Daoy (cell line): ENCODE results near the gene ATAD3C. TPM values are rescaled to one million over a fixed set of nuclear protein-coding genes. Genes with fewer than 3 reads are reported as not detected.
A peak's percentile ranks its signal among the peaks of the same experiment; 100 is the strongest.

Experiments used
- DNase-seq: peaks from one replicate; pipeline ENCODE4 v3.0.0-alpha.2; 2015; ENCODE audit warnings: low read depth
- total RNA-seq: library from RNA; depleted of rRNA; stranded (reverse); fragments of >200 nt; shearing (Covaris generic); gene quantifications from 2 replicates; pipeline ENCODE4 v1.2.3, GENCODE V29; 2014

ATAD3C gene
- total RNA-seq, 1 experiment from 2014 or later = 0.29 TPM

DNA sequence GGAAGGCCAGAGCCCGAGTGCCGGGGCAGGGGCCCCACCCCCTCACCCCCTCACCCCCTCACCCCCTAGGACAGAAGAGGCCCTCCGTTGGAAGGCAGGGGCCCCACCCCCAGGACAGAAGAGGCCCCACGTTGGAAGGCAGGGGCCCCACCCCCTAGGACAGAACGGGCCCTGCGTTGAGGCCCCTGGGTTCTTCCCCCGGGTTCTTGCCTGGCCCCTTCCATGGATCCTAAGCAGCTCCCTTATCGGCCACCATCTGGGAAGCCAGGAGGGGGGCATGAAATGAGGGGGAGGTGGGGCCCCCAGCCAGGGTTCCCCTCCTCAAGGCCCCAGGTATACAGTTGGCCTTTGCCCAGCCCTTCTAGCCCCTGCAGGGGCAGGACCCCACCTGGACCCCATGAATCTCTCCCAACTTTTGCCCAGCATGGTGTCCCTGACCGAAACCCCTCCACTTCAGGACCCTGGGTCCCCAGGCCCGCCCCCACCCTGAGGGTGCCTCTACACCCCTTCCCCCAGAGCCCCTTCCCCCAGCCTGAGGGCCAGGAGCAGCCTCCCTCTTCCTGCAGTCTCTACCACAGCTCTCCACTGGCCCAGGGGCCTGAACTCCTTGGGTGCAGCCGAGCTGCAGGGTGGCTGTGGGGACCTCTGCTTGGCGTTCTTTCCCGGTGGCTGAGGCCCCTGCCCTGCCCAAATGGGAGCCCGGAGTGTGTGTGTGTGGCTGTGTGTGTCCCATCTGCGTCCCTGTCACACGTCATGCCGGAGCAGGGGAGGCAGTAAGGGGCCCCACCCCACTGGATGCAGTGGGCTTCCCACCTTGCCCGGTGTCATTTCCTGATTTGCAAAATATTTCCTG, 18.3 kb upstream of the ATAD3C start:
- DNase-seq = no peak

DNA sequence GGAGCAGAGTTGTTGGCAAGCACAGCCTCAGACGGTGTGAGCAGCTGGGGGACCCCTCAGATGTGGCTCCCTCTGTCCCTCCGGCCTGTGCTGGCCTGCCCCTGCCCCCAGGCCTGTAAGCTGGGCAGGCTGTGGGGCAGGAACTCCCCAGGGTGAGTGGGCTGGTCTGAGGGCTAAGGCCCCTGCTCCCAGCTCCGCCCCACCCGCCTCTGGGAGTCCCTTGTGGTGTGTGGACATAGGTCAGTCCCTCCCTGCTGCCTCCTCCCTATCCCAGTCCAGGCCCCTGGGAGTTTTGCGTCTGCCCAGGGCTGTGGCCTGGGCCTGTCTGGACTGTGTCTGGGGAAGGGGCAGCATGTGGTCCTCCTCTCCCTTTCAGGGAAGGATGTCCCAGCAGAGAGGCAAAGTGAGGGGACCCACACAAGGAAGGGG, 17.6 kb upstream of the ATAD3C start:
- DNase-seq = no peak

DNA sequence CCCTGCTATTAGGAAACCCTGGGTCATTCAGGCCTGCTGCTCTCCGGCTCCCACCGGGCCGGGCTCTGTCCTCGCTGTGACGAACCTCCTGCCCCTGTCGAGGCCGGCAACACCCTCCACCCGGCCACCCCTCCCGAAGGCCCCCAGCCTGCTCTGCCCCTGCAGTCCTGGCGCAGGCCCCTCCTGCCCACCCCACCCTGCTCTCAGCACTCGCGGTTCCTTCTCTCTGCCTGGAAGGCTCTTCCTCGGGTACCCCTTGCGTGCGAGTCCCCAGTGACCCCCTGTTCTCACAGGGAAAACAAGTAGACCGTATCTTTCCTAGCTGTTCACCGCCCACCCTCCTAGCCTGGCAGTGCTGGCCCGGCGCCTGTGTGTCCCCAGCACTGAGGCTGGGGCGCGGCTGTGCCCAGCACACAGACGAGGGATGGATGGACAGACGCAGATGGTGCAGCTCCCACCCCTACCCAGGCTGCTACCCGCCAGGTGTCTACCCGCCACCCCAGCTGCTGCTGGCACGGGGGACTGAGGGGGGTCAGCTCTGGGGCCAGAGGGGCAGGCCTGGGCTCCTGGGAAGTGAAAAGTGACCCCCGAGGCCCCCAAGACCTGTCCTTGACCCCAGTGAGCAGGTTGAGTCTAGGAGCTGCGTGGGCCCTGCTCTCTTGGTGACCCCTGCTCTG, 17.1 kb upstream of the ATAD3C start:
- DNase-seq = no peak

DNA sequence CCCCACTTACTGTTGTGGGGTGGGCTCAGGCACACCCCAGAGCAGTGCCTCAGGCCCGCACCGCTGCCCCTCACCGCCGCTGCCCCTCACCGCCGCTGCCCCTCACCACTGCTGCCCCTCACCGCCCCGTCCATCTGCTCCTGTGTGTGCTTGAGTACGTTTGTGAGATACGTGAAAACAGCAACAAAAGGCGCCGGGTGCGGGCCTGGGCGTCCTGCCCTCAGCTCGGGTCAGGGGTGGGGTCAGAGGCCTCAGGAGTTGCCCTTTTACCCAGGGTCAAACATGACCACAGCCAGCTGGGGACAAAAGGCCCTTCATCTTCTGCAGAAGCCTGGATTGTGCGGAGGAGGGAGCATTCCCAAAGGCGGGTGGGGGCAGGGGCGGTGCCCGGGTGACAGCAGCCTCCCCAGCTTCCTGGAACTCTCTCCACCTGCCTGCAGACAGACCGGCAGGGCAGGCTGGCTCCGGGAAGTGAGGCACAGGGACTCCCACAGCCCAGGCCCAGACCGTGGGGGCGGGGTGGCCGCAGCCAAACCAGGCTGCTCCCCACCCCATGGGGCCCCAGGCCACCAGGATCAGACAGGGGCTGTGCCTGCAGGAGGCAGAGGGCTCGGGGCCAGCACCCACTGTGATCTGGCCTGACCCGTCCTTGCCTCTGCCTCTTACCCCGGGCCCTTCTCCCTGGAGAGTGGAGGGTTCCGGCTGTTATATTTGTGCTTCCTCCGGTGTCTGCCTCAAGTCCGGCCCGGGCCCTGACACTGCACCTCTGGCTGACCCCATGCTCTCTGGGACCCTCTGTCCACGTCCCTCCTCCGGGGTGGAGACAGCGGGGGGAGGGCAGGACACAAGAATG, 16.3 kb upstream of the ATAD3C start:
- peak; percentile 55 for DNase-seq

DNA sequence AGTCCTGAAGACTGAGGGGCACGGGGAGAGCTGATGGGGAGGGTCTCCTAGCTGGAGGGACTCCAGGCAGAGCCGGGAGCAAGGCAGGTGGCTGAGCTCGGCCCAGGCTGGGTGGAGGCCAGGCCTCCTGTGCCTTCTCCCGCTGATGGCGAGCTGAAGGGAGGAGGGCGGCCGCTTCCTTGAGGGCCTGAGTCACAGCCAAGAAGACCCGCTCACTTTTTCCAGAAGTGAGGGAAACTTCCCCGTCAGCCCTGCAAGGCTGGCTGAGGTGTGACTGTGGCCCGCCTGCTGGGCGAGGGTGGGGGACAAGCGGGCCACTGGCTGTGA, 15.7 kb upstream of the ATAD3C start:
- DNase-seq = peak; percentile 80

DNA sequence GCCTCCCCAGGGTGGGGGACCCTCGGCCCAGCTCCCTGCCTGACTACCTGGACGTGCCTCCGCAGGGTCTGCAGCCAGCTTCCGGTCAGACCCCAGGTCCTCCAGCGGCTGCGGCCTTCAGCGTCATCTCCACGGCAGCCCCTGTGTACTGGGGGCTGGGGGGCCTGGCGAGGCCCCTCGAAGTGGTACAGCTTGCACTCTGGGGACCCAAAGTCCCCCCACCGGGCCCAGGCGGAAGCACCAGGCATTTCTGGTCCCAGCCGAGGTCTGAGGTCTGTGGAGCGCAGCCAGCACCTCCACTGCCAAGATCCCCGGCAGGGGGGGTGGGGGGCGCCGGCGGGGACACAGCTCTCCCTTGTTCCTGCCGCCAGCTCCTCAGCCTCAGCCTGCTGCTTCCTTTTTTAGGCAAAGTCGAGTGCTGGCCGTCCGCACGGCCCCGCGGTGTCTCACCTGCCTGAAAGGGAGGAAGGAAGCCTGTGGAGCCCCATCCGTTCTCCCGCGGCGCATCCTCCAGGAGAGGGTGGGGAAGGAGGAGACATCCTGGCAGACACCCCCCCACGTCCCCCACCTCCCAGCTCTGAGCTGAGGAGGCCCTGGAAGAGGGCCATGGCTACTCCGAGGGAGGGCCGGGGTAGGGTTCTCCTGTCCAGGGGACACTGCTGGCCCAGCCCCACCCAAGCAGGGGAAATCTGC, 15.2 kb upstream of the ATAD3C start:
- no peak for DNase-seq

DNA sequence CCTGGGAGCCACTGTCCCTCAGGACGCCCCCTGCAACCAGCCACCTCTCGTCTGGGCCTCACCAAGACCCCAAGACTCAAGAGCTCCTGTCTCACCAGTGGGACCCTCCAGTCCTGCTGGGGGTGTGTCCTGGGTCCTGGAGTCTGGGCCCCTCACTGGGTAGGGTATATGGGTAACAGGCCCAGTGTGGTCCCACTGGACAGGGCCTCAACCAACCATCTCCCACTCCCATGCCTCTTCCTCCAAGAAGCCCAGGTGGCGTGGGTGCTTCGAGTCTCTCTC, 14.7 kb upstream of the ATAD3C start:
- DNase-seq = no peak

DNA sequence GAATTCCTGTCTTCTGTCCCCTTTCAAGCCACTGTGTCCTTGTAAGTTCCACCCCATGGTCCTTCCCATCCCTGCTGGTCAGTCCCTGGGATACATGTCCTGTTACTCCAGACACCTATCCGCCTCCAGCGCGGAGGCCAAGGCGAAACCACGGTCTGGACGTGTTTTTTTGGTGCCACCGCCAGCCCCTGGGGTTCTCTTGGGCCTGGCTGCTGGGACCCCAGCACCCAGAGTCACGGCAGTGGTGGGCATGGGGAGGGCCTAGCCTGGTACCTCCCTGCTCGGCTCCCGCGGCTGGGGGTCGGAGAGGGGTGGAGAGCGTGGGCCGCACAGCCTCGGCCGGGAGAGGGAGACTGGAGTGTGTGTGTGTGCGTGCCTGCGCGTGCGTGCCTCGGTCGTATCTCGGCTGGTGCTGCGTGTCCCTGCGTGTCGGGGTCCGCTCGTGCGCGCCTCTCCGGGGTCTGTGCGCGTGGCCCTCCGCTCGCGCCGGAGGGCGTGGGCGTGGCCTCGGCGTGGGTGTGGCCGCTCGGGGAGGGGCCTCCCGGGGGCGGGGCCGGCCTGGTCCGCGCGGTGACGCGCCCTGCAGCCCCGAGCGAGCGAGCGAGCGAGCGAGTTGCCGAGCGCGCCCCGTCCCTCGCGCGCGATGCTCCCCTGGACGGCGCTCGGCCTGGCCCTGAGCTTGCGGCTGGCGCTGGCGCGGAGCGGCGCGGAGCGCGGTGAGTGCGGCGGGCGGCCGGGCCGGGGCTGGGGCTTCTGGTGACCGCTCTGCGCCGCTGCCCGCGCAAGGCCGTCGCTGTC, 14.2 kb upstream of the ATAD3C start, which contains the start of gene VWA1:
VWA1 (plus strand) TSS at position 585 of the 798 bp plus-strand sequence; CDS start at position 644, 59 bp downstream.
- peak; percentile 80 for DNase-seq

DNA sequence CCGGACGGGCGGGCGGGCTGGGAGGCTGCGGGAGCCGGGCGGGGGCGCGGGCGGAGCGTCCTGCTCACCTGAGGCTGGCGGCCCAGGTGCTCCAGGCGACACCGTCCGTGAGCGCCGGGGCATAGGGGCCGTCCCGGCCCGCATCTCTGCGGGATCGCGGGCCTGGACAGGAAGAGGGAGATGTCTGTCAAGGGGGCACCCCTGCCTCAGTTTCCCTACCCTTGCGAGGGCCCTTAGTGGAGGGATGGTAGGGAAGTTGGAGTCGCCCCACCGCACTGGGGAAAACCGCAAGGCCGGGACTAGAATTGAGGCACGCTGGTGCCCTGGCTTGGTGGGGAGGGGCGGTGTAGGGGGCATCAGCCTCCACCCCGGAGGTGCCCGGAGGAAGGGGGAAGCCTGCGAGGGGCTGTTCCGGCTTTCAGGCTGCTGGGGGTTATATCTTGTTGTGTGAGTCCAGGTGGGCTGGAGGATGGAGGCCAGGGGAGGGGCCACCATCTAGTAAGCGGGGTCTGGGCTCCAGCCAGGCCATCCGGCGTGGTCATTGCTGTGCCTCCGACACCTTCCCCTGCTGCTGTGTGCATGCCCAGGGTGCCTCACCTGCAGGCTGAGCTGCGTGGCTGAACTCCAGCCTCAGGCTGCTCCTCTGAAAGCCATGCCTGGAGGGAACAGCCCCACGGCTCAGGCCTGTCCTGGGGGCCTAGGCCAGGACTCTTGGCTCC, 13.4 kb upstream of the ATAD3C start:
- DNase-seq = no peak

DNA sequence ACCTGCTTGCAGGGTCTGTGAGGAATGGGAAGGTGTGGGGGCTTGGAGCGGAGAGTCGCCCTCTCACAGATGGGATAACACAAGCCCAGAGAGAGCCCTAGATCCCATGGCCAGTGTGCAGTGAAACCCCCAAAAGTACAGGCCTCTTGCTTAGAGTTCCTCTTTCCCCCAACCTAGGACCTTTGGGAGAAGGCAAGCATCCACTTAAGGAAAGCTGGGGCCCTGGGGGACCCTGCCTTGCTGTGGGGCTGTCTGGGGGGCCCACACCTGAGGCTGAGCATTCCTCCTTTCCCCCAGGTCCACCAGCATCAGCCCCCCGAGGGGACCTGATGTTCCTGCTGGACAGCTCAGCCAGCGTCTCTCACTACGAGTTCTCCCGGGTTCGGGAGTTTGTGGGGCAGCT, 12.9 kb upstream of the ATAD3C start:
- DNase-seq = no peak

DNA sequence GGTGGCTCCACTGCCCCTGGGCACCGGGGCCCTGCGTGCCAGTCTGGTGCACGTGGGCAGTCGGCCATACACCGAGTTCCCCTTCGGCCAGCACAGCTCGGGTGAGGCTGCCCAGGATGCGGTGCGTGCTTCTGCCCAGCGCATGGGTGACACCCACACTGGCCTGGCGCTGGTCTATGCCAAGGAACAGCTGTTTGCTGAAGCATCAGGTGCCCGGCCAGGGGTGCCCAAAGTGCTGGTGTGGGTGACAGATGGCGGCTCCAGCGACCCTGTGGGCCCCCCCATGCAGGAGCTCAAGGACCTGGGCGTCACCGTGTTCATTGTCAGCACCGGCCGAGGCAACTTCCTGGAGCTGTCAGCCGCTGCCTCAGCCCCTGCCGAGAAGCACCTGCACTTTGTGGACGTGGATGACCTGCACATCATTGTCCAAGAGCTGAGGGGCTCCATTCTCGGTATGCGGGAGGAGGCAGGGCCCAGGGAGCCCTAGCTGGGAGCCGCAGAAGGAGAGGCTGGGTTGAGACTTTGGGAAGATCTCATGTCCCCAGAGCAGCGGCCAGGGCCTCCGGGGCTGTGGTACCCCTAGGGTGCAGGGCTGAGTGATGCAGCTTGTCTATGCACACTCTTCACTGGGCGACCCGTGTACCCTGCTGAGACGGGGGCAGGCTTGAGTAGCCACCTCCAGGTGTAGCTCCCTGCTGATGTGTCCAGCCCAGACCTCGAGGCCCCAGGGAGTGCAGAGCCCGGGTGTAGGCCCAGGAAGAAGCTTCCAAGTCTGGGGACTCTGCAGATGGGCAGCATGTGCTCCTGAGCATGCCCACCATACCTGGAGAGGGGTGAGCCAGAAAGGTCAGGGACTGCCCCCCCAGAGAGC, 12.2 kb upstream of the ATAD3C start:
- DNase-seq = no peak

DNA sequence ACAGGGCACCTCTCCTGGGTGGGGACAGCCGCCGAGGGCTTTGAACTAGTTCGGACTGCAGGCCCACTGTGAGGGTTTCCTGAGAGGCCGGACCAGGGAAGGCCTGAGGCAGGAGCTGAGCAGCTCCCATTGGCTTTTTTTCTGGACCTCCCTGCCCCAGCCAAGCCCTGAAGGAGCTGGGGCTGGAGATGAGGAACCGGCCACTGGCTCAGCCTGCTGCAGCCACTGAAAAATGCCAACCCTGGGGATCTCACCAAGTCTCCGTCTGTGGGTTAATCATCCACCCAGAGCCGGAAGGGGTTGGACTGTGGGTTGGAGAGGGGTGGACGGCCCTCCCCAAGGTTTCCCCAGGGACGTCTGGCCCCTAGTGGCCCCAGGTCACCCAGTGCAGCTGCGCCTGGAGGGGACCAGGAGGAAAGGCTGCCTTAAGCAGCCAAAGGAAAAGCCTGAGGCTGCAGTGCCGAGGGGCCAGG, 11.5 kb upstream of the ATAD3C start:
- no peak for DNase-seq

DNA sequence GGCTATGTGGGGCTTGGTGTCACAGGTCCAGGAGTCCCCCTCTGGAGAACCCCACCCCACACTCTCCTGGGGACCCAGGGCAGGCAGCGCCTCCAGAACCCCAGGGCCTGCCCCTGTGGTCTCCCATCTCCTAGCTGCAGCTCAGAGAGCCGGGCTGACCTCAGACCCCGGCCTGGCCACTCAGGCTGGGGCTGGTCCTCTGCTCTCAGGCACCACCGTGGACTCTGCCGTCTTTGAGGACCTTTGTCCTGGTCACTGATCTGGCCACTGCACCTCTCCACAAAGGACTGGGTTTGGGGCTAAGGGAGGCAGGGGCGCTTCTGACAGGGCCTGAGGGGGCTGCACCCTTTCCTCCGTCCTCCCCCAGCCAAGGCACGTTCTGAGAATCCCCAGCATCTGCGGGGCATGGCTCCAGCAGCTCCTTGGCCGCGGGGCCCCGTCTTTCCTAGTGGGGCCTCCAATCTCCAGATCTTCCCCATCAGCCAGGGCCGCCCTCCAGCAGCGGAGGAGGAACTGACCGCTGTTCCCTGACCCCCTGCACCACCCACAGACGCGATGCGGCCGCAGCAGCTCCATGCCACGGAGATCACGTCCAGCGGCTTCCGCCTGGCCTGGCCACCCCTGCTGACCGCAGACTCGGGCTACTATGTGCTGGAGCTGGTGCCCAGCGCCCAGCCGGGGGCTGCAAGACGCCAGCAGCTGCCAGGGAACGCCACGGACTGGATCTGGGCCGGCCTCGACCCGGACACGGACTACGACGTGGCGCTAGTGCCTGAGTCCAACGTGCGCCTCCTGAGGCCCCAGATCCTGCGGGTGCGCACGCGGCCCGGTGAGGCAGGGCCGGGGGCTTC, 10.7 kb upstream of the ATAD3C start:
- no peak for DNase-seq

DNA sequence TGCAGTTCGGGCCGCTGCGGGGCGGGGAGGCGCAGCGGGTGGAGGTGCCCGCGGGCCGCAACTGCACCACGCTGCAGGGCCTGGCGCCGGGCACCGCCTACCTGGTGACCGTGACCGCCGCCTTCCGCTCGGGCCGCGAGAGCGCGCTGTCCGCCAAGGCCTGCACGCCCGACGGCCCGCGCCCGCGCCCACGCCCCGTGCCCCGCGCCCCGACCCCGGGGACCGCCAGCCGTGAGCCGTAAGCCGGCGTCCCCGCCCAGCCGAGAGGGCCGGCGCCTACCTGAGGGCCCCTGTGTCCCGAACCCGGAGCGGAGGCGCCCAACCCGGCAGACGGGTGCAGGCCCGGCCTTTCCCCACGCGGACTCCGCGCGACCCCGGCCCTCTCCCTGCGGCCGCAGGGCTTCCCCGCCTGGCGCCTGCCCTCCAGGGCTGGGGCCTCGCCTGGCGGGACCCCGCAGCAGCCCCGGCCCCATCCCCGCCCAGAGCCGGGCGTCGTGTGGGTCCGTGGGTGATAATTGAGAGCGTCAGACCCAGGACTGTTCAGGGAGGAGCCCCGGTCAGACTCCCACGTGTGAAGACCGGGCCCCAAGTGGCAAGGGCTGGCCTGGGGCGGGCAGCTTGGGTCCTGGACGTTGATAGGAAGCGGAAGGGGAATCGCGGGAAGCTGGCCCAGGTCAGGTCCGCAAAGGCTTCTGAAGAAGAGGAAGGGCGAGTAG, 9.8 kb upstream of the ATAD3C start:
- DNase-seq = no peak

DNA sequence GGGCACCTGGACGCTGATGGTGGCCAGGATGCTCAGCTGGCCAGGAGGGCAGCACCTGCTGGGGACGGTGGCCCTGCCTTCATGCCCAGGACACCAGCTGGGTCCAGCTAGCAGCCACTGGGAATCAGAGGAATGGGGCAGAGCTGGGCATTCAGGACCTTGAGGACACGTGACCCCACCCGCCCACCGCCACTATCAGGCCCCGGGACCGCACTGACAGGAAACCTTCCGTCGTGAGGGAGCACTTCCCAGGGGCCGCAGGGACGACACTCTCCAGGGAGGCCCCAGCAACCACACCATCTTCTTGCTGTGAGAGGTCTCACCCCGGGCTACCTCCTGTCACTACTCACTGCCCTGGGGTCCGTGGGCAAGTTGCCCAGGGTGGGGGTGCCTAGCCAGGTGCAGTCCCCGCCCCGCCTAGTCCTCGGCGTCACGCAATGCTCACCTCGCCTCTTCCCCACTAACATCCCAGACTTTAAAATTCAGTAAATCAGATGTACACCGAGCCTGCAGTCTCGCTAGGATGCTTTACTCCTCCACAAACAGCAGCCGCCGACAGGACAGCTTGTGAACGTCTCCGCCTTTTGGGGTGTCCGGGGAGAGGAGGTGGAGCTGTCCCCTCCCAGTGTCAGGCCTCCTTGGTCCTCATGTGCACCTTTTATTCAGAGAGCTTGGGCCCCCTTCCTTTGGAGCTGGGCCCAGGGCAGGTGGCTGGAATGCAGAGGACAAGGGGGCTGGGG, 9.1 kb upstream of the ATAD3C start:
- no peak for DNase-seq

DNA sequence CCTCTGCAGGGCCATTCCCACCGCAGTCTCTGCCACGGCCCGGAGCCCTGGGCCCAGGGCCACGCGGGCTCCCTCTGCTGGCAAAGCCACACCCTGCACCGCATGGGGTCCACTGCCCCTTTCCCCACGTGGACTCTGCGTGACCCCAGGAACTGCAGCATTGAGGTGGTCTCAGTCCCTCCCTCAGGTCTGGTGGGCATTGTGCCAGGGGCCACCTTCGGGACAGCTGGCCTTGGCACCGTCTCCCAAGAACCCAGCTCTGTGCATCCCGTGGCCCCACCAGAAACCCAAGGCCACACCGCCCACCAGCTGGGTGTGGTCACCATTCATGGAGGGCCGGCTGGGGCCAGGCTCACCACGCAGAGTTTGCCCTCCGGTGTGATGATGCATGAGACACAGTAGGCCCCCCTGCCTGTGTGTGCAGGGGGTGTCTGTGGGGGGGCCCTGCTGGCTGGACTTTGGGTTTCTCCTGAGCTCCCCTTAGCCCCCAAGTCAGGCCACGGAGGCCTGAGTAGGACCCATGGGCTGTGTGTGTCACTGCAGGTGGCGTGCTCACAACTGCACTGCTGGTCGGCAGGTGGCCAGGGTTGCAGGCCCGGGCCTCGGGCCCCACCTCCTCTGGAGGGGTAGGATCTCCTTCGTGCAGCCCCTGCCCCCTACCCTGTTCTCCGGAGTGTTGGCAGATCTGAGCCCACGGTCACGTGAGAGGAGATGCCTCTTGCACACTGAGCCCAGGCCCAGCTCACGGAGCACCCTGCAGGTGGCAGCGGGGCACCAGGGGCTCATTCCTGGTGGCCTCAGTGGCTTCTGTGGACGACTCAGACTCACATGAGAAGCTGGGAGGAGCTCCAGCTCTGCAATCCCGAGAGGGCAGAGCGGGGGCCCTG, 8.2 kb upstream of the ATAD3C start:
- DNase-seq = peak; percentile 66
